ENCODE measurements around the gene EZR. TPM values are rescaled to one million over a fixed set of nuclear protein-coding genes. Genes with fewer than 3 reads are reported as not detected.

The EZR gene
- total and polyA plus RNA-seq, 9 of the 15 experiments (the other 6 are each of a cell fraction or from before 2014, with no cell fraction given): 36.5 to 162 (median 104) TPM

- TF ChIP-seq REST (IDR thresholded peaks at IDR 0.05; ENCODE audit: borderline replicate concordance) (peak; percentile 52; the same call in 1 of the 2 replicates), REST (CRISPR knock-in tag; IDR thresholded peaks at IDR 0.05; ENCODE audit: low read depth) (no peak), ETV1 (tag; conservative IDR thresholded peaks at IDR 0.05; ENCODE audit: low read depth) (0 out of 2 replicates have a peak, but pooled peaks have one; percentile 10), UBTF (IDR thresholded peaks at IDR 0.05; ENCODE audit: borderline replicate concordance in 1 of 2, low read depth in 2 of 2, low read length in 2 of 2) (no peak), GATA2 (CRISPR knock-in tag; IDR thresholded peaks at IDR 0.05) (peak; percentile 83), ZBTB2 (IDR thresholded peaks at IDR 0.05) (peak; percentile 80), PHF8 (IDR thresholded peaks at IDR 0.05; ENCODE audit: borderline replicate concordance, low read length) (peak; percentile 36; the same call in 1 of the 2 replicates), DACH1 (IDR thresholded peaks at IDR 0.05; ENCODE audit: partially characterized antibody) (peak; percentile 53), ELF2 (CRISPR knock-in tag; IDR thresholded peaks at IDR 0.05) (0 out of 2 replicates have a peak, but pooled peaks have one; percentile 51), E2F8 (IDR thresholded peaks at IDR 0.05; ENCODE audit: low read depth, partially characterized antibody) (no peak)
Measured at GRCh38 chr6:158854214-158855101, 35.3 kb upstream of the EZR start (continued).
